NT2/D1 (cell line): ENCODE results near the gene MT1B.

Source experiments
- SUZ12 ChIP-seq: IDR thresholded peaks from 2 replicates; pipeline ENCODE4 v1.6.1; 2011; ENCODE audit not compliant: insufficient read length, insufficient read depth; ENCODE audit errors: extremely low read depth
- YY1 ChIP-seq: IDR thresholded peaks from 2 replicates; pipeline ENCODE4 v1.6.1; 2011; ENCODE audit not compliant: insufficient read length, insufficient read depth

GRCh38 chr16:56653218-56653617, 1.5 kb downstream of the MT1B start:
- TF ChIP-seq SUZ12 (no peak), YY1 (no peak)
